Adrenal gland (tissue), 5 donors: ENCODE data around the gene UBE2J2.

Experiments
- CTCF ChIP-seq, 6 experiments: fragments of 450-650 bp in 4 of 6; fragments of 200-600 bp in 2 of 6; sonication (generic) in 1 of 6; IDR thresholded peaks; 1 replicate in 5 of 6; 2 replicates in 1 of 6; pipeline versions ENCODE4 v1.5.1 to v1.8.0; 2016 to 2021; ENCODE audit warnings: antibody characterized with exemption in 6 of 6, mild to moderate bottlenecking in 2 of 6, moderate library complexity in 1 of 6
- POLR2A ChIP-seq, 2 donors: fragments of 450-650 bp; IDR thresholded peaks; one replicate each; pipeline ENCODE4 v1.6.1; 2017; ENCODE audit warnings: antibody characterized with exemption in 2 of 2, mild to moderate bottlenecking in 2 of 2, moderate library complexity in 1 of 2
- donor health status: DM: no; HTN: no; CAD: no.

- TF ChIP-seq CTCF (IDR thresholded peaks at IDR 0.05): no peak
- TF ChIP-seq POLR2A (IDR thresholded peaks at IDR 0.05): no peak
These were observed 10.2 kb upstream of the UBE2J2 start for GRCh38 chr1:1283821-1284220.
